GM21529 (cell line): ENCODE data around the gene SLC23A2.
"Not testable (repeated sequence)": the region's sequence is repeated elsewhere in the genome, so short reads cannot be mapped to it uniquely, and the experiment has no call there.

Source experiments
- ATAC-seq: cut with Tn5 transposase; IDR thresholded peaks from one replicate; pipeline ENCODE4 v1.9.1; 2021; ENCODE audit not compliant: unreplicated experiment

SLC23A2 gene

DNA sequence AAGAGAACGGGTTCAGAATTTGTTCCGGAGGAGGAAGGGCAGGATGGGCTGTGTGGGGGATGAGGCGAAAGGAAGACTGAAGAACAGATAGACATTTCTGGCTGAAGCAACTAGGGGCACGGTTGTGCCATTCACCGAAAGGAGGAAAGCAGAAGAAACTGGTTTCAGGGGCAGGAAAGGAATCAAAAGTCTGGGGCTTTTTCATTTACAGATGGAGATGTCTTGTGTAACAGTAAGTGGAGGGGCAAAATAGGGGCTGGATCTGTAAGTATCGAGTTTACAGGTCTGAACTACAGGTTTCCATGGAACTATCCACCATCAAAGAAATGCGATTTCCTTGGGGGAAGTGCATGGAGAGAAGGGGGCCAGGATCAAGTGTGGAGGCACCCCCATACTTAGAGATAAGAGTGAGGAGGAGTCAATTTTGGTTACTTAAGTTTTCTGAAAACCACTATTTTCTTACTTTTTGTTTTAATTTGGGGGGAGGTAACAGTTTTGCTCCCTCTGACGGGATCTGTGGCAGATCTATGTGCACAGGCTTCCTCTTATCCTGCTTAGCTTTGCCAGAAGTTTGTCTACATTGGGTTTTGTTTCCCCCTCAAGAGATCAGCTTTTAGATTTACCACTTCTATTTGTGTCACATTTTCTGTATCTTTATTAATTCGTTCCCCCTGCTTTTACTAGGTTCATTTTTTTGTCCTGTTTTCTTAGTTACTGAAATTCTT lies 120.1 kb downstream of the SLC23A2 start:
- no peak for ATAC-seq

DNA sequence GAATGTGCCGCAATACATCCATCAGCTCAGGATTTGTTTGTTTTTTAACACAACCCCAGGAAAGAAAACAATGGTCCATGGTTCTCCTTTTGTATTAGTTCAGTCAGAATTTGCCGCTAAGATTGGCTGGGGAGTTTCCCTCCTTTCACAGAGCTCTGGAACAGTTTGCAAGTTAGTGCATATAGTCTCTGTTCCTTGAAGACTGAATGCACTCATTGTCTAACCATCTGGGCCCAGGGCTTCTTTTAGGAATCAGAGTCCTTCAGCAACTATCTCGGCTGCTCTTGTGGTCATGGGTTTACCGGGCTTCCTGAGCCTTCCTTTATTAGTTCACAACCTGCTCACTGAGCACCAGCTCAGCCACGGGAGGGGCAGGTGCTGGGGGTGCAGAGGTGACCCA lies 121.3 kb downstream of the SLC23A2 start:
- no peak for ATAC-seq

DNA sequence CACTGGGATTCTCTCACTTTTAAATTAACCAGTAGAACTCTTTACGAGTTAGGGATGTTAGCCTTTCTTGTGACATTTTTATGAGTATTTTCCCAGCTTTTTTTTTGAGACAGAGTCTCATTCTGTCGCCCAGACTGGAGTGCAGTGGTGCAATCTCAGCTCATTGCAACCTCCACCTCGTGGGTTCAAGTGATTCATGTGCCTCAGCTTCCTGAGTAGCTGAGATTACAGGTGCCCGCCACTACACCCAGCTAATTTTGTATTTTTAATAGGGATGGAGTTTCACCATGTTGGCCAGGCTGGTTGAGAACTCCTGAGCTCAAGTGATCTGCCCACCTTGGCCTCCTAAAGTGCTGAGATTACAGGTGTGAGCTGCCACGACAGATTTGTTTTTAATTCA lies 123.2 kb downstream of the SLC23A2 start:
- ATAC-seq = not testable (repeated sequence)

DNA sequence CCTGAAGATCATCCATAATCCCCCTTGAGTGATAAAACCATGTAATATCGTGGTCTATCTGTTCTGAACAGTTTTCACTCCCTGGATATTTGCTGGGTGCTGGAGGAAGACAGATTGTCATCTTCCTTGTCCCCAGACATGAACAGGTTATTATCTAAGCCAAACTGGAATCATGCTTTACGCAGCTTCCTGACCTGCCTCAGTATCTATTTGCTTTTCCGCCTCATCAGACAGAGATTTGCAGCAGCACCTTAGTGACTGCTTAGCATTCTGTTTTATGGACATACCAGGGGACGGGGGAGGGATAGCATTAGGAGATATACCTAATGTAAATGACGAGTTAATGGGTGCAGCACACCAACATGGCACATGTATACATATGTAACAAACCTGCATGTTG lies 124.6 kb downstream of the SLC23A2 start:
- ATAC-seq = no peak

DNA sequence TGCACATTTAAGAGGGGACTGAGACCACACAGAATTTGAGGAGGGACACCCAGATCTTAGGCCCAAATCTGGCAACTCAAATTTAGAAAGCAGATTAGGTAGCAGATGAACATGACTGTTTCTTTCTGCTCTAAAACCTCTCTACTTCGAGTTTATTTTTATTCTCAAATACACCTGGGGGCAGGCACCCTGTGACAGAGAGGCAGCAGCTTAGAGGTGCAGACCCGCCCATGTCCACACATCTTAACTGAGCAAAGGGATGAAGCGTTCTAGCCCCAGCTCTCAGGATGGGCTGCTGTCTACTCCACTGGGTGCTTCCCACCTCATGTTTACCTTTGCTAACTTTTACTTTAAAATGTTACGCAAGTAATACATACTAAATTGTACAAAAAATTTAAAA lies 125.0 kb downstream of the SLC23A2 start:
- no peak for ATAC-seq

DNA sequence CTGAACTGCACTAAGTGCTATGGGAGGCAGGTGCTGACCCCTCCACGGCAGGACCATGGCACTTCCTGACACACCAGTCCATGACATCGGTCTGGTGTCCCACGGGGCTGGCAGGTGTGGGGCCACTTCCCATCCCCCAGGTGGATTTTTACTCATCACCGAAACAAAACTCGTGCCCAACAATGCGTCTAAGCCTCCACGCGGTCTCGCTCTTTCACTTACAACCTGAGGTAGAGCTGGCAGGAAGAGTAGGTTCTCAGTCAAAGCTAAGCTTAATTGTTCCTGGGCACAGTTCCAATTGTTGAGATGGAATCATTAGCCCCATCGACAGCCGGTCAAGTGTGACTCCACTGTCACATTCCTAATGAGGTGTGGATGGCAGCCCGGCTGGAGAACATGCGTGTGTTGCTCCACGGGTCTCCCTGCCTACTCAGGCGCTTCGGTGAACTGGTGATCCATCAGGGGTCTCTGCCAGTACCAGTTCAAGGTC lies 125.7 kb downstream of the SLC23A2 start:
- ATAC-seq = no peak

DNA sequence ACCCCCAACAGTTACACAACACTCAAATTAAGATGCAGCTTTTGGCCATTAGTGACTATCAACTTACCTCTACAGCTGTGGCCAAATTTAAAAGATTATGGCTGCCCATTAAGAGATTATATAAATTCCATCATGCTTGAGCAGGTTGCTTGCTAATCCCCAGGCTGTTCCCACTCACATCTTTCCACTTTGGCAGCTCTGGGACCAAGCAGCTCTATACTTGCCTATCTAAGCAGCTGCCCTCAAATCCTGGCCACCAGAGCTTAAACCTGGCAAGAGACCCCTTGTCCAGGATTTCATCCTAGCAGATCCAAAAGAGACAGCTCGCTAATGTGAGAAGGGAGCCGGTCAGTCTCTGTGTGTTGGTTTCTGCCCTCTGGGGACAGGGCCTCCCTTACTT lies 127.9 kb downstream of the SLC23A2 start:
- no peak for ATAC-seq

DNA sequence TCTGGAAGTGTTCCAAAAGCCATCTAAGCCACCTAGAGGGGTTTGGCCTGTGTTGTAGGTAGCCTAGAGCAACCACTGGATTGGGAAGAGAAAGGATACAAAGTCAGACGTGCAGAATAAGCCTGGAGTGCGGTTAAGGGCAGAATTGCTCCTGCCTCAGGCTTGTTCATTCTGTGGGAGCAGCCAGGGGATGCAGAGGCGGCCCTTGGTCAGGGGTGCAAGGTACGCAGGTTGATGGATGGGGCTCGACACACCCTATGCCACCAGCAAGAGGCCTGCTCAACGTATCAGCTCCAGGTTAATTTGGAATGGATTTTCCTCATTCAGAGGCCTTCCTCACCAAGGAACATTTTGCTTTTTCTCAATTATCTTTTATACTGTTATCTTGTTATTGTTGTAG lies 129.8 kb downstream of the SLC23A2 start:
- no peak for ATAC-seq

DNA sequence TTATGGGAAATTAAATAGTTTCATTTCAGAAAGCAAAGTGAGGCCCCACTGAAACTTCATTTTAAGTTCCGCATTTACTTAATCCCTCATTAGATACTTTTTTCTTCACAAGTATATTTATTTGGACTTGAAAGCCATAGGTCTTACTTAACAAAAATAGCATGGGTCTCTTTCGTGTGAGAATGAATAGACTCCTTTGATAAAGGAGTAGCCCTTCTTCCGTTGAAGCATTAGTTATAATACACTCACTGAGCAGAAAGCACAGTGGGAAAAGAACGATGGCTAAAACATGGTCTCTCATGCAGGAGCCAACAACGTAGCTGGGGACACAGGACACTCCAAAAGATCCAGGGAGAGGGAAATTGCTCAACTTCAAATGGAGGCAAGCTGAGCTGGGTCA lies 130.4 kb downstream of the SLC23A2 start:
- no peak for ATAC-seq

DNA sequence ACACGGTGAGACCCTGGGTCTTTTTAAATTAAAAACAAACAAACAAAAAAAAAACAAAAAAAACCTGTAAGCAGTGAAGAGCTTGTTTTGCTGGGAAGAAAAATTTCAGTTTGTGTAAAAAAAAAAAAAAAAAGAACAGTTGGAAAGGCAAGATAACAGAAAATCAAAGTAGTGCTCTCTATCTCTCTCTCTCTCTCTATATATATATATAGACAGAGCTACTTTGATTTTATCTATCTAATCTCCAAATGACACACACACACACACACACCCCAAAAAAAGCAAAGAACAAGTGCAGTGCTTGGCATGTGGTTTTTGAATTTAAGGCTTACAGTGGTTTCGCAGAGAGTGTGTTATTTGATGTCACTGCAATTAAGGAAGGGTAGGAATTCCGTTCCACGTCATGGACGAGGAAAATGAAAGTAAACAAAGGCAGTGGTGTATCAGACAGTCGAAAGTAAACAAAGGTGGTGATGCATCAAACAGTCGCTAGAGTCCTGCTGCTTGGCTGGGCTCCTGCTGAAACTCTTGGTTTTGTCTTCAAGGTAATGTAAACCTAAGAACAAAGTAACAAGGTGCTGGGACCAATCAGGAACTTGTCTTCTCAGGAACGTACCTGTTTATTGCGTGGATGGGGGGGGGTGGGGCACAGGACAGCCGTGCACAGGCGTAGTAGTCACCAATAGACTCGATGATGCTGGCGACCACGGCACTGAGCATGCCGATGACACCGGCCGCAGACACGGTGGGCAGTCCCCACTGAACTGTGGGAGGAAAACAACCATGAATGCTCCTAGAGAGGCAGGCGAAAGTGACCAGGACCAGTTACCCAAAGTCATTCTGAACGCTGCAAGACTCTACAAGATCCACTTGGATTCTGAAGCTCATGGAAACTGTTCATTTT lies 131.8 kb downstream of the SLC23A2 start:
- ATAC-seq = no peak

DNA sequence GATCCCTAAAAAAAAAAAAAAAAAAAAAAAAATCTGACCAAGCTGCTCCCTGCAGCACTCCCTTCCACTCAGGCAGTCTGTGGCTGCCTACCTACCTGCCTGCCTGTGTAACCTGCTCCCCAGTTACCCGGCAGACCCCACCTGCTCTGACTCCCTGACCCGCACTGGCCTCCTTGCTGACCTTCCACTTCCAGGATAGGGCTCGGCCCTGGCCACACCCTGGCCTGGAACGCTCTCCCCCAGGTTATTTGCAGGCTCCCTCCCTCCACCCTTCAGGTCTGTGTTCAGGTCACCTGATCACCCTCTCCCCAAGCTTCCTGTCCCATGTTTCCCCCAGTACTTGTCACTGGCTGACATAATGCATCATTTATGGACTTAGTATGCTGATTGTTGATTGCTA lies 134.3 kb downstream of the SLC23A2 start:
- ATAC-seq = no peak

DNA sequence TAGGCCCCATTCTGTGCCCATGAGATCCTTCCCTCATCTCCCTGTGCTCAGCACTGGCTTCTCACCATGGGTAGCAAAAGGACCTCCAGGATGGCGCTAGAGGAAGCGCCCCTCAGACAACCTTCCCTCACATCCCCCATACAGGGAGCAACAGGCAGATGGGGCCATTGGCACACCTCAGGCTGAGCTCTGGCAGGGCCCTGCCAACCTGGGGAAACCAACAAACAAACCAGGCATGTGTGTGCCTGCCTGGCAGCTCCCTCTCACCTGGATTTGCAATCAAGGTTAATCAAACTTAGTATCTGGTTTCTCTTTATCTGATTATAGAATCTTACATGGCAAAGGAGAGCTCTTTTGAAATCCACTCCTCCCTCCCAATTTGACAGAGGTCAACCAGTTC lies 134.9 kb downstream of the SLC23A2 start:
- ATAC-seq = no peak

DNA sequence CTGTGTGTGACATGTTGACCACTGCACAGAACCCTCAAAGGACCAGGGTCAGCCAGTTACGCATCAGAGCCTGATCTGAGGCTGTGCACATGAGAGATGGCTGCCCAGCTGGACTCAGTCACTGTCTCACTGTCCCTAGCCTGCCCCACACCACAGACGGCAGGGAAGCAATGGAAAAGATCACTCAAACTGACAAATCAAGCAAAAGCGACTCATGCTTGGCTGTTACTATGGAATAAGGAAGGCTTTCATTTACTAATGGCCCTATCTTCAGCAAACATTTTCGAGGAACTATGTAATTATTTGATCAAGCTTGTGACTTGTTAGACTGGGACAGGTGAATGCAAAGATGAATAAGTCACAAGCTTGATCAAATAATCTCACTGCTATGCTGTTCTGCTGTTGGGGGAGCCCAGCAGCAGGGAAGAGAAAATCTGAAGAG lies 137.0 kb downstream of the SLC23A2 start:
- no peak for ATAC-seq

DNA sequence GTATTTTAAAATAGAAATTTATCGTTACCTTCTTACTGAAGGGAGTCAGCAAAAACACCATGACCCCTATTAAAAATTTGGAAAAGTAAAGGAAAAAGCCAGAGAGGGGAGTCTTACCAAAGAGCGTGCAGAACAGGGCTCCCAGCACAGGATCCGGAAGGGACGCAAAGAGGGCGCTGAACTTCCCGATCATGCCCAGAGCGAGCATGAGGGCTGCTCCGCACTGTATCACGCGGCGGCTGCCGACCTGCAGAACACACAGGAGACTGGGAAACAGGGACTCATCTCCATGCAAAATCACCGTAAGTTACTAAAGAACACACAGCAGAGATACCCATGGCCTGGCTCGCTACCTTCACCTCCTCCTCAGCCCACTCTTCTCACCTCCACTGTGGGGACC lies 138.6 kb downstream of the SLC23A2 start:
- no peak for ATAC-seq

DNA sequence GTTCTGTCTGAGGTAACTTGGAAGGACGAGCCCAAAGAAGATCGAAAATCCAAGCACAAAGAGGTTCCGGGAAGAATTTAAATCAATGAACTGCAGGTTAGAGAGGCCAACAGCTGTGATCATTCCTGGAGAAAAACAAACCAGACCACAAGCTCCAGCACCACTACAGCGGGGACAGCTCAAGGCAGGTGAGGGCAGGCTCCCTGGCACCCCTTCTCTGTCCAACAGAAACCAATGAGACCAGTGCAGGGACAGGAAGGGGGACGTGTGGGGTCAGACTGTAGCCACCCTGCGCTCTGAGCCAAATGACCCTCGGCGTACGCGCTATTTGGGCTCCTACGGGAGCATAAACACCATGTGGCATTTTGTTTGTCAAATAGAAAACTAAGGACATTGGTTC lies 139.3 kb downstream of the SLC23A2 start:
- ATAC-seq = no peak

DNA sequence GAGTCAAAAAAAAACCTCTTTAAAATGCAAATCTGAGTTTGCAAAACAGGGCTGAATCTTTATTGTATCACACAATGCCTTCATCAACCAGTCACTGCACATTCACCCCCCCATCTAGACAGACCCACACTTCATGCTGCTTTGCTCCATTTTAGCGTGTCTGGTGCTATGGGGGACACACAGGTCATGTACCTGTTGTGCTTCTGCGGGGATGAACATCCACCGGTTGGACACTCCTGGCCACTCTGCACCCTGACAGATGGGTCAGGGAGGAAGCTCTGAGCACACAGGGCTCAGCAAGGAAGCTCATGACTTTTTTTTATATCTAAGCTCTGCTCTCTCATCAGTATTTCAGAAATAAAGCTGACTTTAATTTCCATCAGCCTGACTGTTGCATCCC lies 143.3 kb downstream of the SLC23A2 start:
- ATAC-seq = no peak

DNA sequence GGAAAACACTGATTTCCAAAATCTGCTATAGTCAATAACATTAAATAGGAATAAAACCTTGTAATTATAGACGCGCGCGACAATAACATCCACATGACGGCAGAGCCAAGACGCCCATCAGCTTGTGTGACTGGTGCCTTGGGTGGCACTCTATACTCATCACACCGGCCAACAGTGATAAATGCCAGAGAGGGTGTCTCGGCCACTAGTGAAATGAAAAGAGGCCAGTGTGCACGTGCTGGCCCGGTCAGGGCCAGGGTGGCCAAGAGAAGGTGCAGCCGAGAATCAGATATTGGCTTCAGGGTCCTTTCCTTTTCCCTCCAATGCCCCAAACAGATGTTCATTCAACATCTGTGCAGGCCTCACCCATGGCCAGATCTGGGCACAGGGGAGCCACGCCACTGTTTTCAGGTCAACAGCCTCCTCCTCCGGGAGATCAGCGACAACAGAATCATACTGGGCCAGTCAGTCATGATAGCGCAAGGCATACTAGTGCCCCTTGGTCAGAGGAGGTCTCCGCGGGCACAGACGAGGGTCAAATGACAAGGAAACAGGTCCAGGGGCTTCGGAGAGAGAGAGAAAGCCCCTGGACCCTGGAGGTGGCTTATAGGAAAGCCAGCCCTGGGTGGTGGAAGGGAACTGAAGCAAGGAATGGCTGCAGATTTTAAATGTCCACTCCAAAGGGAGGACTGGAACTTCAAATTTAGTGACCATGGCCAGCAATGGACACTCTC lies 145.1 kb downstream of the SLC23A2 start:
- no peak for ATAC-seq

DNA sequence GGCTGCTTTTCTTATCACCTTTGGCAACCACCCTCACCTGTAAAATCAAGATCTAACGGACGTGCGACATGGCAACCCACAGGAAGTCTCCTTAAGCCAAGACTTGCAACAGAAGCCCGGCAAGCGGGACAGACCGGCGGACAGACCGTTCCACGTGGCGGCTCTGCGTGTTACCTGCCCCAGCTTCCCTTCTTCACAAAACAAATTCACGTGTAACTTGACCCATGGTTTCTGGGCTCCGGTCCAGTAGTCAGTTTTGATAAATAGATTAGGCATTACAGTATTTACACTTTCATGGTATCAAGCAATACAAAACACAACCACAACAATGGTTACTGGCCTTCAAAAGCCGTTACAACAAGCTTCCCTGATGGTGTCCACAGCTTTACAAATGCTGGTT lies 145.8 kb downstream of the SLC23A2 start:
- no peak for ATAC-seq

DNA sequence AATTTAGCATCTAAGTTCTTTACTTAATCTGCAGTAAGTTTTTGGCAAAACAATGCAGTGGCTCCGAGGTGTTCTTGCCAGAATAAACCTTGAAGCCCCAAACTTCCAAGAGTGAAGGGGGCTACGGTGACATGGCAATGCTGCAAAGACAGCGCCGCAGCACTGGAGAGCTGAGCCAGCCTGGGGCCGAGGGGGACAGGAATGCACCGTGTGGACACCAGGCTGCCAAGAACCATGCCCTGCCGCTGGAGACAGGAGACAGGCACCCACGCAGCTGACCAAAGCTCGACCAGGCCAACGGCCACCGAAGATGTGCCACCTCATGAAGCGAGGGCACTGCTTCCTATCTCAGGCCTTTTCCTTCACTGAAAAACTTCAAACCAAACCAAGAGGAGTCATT lies 146.2 kb downstream of the SLC23A2 start:
- ATAC-seq = no peak

DNA sequence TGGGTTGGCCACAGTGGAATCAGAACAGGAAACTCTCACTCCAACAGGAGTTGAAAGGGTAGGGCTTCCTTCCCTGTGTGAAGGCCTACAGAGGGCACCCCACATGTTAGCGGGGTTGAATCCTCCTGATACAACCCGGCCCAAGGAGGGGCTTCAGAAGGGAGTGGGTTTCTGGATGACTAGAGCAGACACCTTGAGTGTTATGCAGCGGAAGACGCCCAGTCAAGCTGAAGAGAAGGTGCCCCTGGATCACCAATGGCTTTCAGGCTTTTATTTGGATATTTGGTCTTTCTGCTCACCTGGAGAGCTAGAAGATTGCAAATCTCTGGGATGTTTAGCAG lies 146.8 kb downstream of the SLC23A2 start:
- ATAC-seq = no peak

DNA sequence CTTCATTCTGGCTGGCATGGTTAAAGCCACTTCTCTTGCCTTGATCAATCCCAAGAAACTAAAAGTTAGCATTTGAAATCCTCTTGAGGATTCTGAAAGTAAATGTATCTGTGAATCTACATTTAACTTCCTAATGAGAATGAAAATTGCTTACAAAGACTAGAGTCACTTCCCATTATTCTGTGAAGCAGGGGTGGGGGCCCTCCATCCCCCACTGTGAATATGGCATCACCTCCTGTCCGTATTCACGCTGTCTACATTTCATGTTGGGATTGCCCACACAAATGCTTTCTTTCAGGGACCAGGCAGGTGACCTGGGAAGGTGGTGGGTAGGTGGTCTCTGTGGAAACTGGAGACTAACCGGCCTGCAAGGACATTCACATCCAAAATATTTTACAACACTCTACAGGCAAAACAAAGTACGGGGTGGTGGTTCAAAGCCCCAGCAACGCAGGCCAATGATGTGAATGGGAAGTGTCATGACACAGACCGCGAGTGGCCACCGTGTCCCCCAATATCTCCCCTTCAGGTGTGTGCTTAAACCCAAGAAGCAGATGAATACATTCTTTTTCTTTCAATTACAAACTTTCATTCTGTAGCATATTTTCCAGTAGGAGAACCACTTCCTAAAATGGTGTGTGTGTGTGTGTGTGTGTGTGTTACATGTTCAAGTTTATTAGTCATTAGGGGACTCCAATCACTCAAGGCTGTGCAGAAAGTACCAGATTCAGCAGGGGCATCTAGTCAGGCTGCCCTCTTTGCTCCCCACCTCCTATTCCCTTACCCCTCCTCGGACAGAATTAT lies 147.4 kb downstream of the SLC23A2 start:
- ATAC-seq = no peak
